ENCODE measurements around the gene ELFN1.

DNA sequence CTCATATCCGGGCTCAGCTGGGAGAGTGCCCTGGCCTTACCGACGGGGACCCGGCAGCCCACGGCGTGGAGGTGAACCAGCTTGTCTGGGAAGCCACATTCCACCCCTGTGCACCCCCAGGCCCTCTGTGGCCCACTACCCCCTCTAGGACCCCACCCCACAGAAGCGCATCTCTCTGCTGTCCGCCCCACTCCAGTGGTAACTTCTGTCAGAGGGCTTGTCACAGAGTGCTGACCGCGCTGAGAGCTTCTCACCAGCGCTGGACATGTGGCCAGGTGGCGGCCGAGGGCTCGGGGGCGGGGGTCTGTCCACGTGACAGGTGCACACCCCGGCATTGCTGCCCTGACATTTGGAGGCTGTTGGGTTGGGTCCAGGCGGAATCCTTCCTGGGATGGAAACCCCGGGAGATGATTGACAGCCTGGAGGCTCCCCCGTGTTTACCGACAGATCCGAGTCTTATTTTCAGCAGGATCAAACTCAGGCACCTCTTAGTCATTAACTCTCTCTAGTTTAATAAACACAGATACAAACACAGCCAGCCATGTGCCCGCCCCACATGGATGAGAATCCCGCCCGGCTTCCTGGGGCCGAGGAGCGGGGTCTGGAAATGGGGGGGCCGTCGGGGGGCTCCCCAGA lies 5.1 kb downstream of the ELFN1 start:
- TF ChIP-seq, protein P1, sequence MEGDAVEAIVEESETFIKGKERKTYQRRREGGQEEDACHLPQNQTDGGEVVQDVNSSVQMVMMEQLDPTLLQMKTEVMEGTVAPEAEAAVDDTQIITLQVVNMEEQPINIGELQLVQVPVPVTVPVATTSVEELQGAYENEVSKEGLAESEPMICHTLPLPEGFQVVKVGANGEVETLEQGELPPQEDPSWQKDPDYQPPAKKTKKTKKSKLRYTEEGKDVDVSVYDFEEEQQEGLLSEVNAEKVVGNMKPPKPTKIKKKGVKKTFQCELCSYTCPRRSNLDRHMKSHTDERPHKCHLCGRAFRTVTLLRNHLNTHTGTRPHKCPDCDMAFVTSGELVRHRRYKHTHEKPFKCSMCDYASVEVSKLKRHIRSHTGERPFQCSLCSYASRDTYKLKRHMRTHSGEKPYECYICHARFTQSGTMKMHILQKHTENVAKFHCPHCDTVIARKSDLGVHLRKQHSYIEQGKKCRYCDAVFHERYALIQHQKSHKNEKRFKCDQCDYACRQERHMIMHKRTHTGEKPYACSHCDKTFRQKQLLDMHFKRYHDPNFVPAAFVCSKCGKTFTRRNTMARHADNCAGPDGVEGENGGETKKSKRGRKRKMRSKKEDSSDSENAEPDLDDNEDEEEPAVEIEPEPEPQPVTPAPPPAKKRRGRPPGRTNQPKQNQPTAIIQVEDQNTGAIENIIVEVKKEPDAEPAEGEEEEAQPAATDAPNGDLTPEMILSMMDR (IDR thresholded peaks at IDR 0.05; ENCODE audit: insufficient read depth, low read depth, low read length), result no peak
- no peak for TF ChIP-seq EZH2 (IDR thresholded peaks at IDR 0.05; ENCODE audit: insufficient read depth, low read length)

All from astrocyte (in vitro differentiated cells and primary cell).